ENCODE measurements around the gene OSBP.

The OSBP gene

GRCh38 chr11:59542142-59542810 lies 73.3 kb downstream of the OSBP start:
- TF ChIP-seq CTCF (IDR thresholded peaks at IDR 0.05; ENCODE audit: extremely low read depth, insufficient read depth, missing control alignments), result no peak
- in situ Hi-C loops (cut with MboI; ENCODE audit: low pct_unique_long_range_greater_than_20kb, low sequenced_read_pairs, unreplicated experiment), result no loop called here
- DNase-seq (ENCODE audit: low spot score), result no peak

GRCh38 chr11:59534676-59535075 lies 80.9 kb downstream of the OSBP start:
- in situ Hi-C loops (cut with MboI; ENCODE audit: low pct_unique_long_range_greater_than_20kb, low sequenced_read_pairs, unreplicated experiment), result loop anchor here (10.0 kb wide), 1 partner anchor 140 kb away; no protein-coding TSS in a partner anchor

GRCh38 chr11:59532620-59533019 lies 83.0 kb downstream of the OSBP start:
- no peak for TF ChIP-seq CTCF (IDR thresholded peaks at IDR 0.05; ENCODE audit: extremely low read depth, insufficient read depth, missing control alignments)
- DNase-seq (ENCODE audit: low spot score), result no peak
- in situ Hi-C loops (cut with MboI; ENCODE audit: low pct_unique_long_range_greater_than_20kb, low sequenced_read_pairs, unreplicated experiment), result loop anchor here (10.0 kb wide), 1 partner anchor 142 kb away; no protein-coding TSS in a partner anchor

More at GRCh38 chr11:59534676-59535075, 80.9 kb downstream of the OSBP start:
- DNase-seq (ENCODE audit: low spot score), result no peak
- no peak for TF ChIP-seq CTCF (IDR thresholded peaks at IDR 0.05; ENCODE audit: extremely low read depth, insufficient read depth, missing control alignments)

GRCh38 chr11:59528711-59529110 lies 86.9 kb downstream of the OSBP start:
- in situ Hi-C loops (cut with MboI; ENCODE audit: low pct_unique_long_range_greater_than_20kb, low sequenced_read_pairs, unreplicated experiment), result no loop called here
- no peak for TF ChIP-seq CTCF (IDR thresholded peaks at IDR 0.05; ENCODE audit: extremely low read depth, insufficient read depth, missing control alignments)
- DNase-seq (ENCODE audit: low spot score), result no peak
